ENCODE measurements around the gene ALDOC.

GRCh38 chr17:28573966-28574480, 2.7 kb downstream of the ALDOC start:
- TF ChIP-seq CTCF (IDR thresholded peaks at IDR 0.05) (no peak), POLR2A (IDR thresholded peaks at IDR 0.05; ENCODE audit: low read length) (no peak), EP300 (IDR thresholded peaks at IDR 0.05) (no peak)
